ENCODE data around the gene CNTN6.

DNA sequence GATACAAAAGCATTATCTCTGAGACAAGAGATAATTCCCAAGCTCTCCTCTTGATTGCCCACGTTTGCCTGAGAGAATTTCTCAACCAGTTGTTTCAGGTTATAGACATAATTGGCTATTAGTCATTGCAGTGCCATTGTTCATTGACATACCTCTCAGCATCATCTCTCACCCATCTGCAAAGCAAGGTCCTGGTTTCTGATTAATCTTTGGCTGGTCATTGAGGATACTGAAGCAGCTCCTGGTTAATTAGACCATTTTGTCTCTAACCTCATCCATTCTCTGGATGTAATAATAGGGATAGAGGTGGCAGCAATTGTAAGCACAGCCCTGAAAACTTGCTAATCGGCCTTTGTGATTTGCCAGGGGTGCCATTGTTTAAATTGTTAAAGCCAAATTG lies 104.2 kb downstream of the CNTN6 start:
- TF ChIP-seq, protein P1, sequence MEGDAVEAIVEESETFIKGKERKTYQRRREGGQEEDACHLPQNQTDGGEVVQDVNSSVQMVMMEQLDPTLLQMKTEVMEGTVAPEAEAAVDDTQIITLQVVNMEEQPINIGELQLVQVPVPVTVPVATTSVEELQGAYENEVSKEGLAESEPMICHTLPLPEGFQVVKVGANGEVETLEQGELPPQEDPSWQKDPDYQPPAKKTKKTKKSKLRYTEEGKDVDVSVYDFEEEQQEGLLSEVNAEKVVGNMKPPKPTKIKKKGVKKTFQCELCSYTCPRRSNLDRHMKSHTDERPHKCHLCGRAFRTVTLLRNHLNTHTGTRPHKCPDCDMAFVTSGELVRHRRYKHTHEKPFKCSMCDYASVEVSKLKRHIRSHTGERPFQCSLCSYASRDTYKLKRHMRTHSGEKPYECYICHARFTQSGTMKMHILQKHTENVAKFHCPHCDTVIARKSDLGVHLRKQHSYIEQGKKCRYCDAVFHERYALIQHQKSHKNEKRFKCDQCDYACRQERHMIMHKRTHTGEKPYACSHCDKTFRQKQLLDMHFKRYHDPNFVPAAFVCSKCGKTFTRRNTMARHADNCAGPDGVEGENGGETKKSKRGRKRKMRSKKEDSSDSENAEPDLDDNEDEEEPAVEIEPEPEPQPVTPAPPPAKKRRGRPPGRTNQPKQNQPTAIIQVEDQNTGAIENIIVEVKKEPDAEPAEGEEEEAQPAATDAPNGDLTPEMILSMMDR (conservative IDR thresholded peaks at IDR 0.05 in 1 of 2, IDR thresholded peaks at IDR 0.05 in 1 of 2; ENCODE audit: low read depth in 1 of 2, low read length in 2 of 2) = no peak
- no peak for TF ChIP-seq EZH2 (IDR thresholded peaks at IDR 0.05; ENCODE audit: low read length, missing control alignments)
